SK-N-SH (cell line): ENCODE measurements around the gene ARV1. TPM values are rescaled to one million over a fixed set of nuclear protein-coding genes. Genes with fewer than 3 reads are reported as not detected.

Source experiments
- CTCF ChIA-PET: fragments of 300-600, 350-600 bp; formaldehyde crosslinking; extraction: SDS; loops from one replicate; lab custom pipeline; 2021; lab: Yijun Ruan, JAX
- POLR2A ChIA-PET: fragments of 350-600 bp; sonication (Branson Sonifier 250); formaldehyde crosslinking; extraction: SDS; loops from one replicate; lab custom pipeline; 2020; ENCODE audit warnings: antibody characterized with exemption, inconsistent platforms; lab: Yijun Ruan, JAX
- DNase-seq: peaks from one replicate; pipeline ENCODE4 v3.0.0; 2012
- H2AFZ ChIP-seq: fragments of 200-600 bp; sonication (generic); 2 replicates; pipeline ENCODE4 v1.8.1; 2016; ENCODE audit warnings: antibody characterized with exemption, mild to moderate bottlenecking, low read depth
- H3F3A ChIP-seq: fragments of 200-600 bp; sonication (generic); replicated peaks from 2 replicates; pipeline ENCODE3; 2016; ENCODE audit warnings: antibody characterized with exemption, mild to moderate bottlenecking; ENCODE audit not compliant: insufficient read depth
- H3K27ac ChIP-seq, 2 experiments: fragments of 200-500 bp in 1 of 2; fragments of 200-600 bp in 1 of 2; sonication (Bioruptor generic) in 1 of 2; sonication (generic), shearing (Covaris generic) in 1 of 2; 2 replicates each; pipeline versions ENCODE4 v1.5.1 to v1.6.1; 2014 to 2016; ENCODE audit warnings: low read depth in 2 of 2, inconsistent platforms in 1 of 2, low read length in 1 of 2, mild to moderate bottlenecking in 1 of 2, mixed read lengths in 1 of 2
- H3K27me3 ChIP-seq: fragments of 200-600 bp; sonication (generic), shearing (Covaris generic); 2 replicates; pipeline ENCODE4 v1.6.1; 2016; ENCODE audit warnings: mixed run types; ENCODE audit not compliant: insufficient read depth
- H3K36me3 ChIP-seq, 2 experiments: fragments of 200-500 bp in 1 of 2; fragments of 200-600 bp in 1 of 2; sonication (Bioruptor generic) in 1 of 2; sonication (generic) in 1 of 2; replicated peaks in 1 of 2; 2 replicates each; pipeline versions ENCODE3 to v1.5.1; 2014 to 2016; ENCODE audit warnings: low read length in 1 of 2, mild to moderate bottlenecking in 1 of 2; ENCODE audit not compliant: insufficient read depth in 2 of 2, control insufficient read depth in 1 of 2
- H3K4me1 ChIP-seq, 2 experiments: fragments of 200-500 bp in 1 of 2; fragments of 200-600 bp in 1 of 2; sonication (Bioruptor generic) in 1 of 2; sonication (generic), shearing (Covaris generic) in 1 of 2; 2 replicates each; pipeline versions ENCODE4 v1.5.1 to v1.6.1; 2014 to 2016; ENCODE audit warnings: low read depth in 1 of 2, low read length in 1 of 2, mixed run types in 1 of 2; ENCODE audit not compliant: insufficient read depth in 2 of 2, control insufficient read depth in 1 of 2
- H3K4me2 ChIP-seq: fragments of 200-600 bp; sonication (generic), shearing (Covaris generic); 2 replicates; pipeline ENCODE4 v1.6.1; 2017; ENCODE audit warnings: mixed run types
- H3K4me3 ChIP-seq, 2 experiments: fragments of 200-500 bp in 1 of 2; fragments of 200-600 bp in 1 of 2; sonication (Bioruptor generic) in 1 of 2; sonication (generic), shearing (Covaris generic) in 1 of 2; 2 replicates each; pipeline versions ENCODE4 v1.5.1 to v1.8.1; 2014 to 2016; ENCODE audit warnings: low read depth in 2 of 2, inconsistent platforms in 1 of 2, low read length in 1 of 2, mild to moderate bottlenecking in 1 of 2, mixed read lengths in 1 of 2, moderate library complexity in 1 of 2
- H3K79me2 ChIP-seq: fragments of 200-600 bp; sonication (generic); 2 replicates; pipeline ENCODE4 v1.8.1; 2017; ENCODE audit warnings: mild to moderate bottlenecking; ENCODE audit not compliant: insufficient read depth
- H3K9ac ChIP-seq: fragments of 200-600 bp; sonication (generic); 2 replicates; pipeline ENCODE4 v1.6.1; 2017; ENCODE audit warnings: mixed run types
- H3K9me2 ChIP-seq: fragments of 200-600 bp; sonication (generic); 2 replicates; pipeline ENCODE4 v1.6.1; 2017; ENCODE audit warnings: mixed run types
- H3K9me3 ChIP-seq: fragments of 200-600 bp; sonication (generic); 2 replicates; pipeline ENCODE4 v1.6.1; 2017; ENCODE audit warnings: mixed run types, mild to moderate bottlenecking, moderate library complexity
- H4K20me1 ChIP-seq: fragments of 200-600 bp; sonication (generic); 2 replicates; pipeline ENCODE4 v1.6.1; 2017; ENCODE audit warnings: mild to moderate bottlenecking, mixed run types; ENCODE audit not compliant: insufficient read depth
- CHD2 ChIP-seq: fragments of 150-350 bp; IDR thresholded peaks from 2 replicates; pipeline ENCODE4 v1.6.1; 2018; ENCODE audit warnings: low read length; ENCODE audit not compliant: partially characterized antibody
- CTCF ChIP-seq: fragments of 200-600 bp; sonication (generic); IDR thresholded peaks from 2 replicates; pipeline ENCODE4 v1.6.1; 2017; ENCODE audit warnings: antibody characterized with exemption, mild to moderate bottlenecking, moderate library complexity
- FOXJ3 ChIP-seq: sonication (generic); formaldehyde crosslinking; IDR thresholded peaks from 2 replicates; pipeline ENCODE4 v1.5.1; 2020; ENCODE audit warnings: mild to moderate bottlenecking, missing genetic modification reagents
- IRF3 ChIP-seq: fragments of 150-350 bp; IDR thresholded peaks from 2 replicates; pipeline ENCODE4 v1.6.1; 2016; ENCODE audit warnings: mild to moderate bottlenecking, low read depth, low read length
- JUND ChIP-seq: IDR thresholded peaks from 2 replicates; pipeline ENCODE4 v1.4.0; 2012
- MAX ChIP-seq: IDR thresholded peaks from 2 replicates; pipeline ENCODE4 v1.4.0; 2012; ENCODE audit warnings: low read depth
- MXI1 ChIP-seq: IDR thresholded peaks from 2 replicates; pipeline ENCODE4 v1.6.1; 2012; ENCODE audit warnings: mild to moderate bottlenecking, low read depth, low read length, improper control_type of control experiment
- NFIC ChIP-seq: IDR thresholded peaks from 2 replicates; pipeline ENCODE4 v1.4.0; 2012; ENCODE audit warnings: borderline replicate concordance
- NRF1 ChIP-seq: IDR thresholded peaks from 2 replicates; pipeline ENCODE4 v1.6.1; 2012; ENCODE audit warnings: low read depth, mild to moderate bottlenecking, low read length
- PBX3 ChIP-seq: IDR thresholded peaks from 2 replicates; pipeline ENCODE4; 2012
- RAD21 ChIP-seq: IDR thresholded peaks from 2 replicates; pipeline ENCODE4 v1.6.1; 2012; ENCODE audit warnings: mild to moderate bottlenecking, low read length
- RCOR1 ChIP-seq: fragments of 150-350 bp; IDR thresholded peaks from 2 replicates; pipeline ENCODE4 v1.6.1; 2017; ENCODE audit warnings: antibody characterized with exemption, low read length
- RFX5 ChIP-seq: IDR thresholded peaks from 2 replicates; pipeline ENCODE4 v1.6.1; 2012; ENCODE audit warnings: mild to moderate bottlenecking, improper control_type of control experiment, low read length
- RXRA ChIP-seq: IDR thresholded peaks from 2 replicates; pipeline ENCODE4 v1.4.0; 2012; ENCODE audit warnings: low read depth, mild to moderate bottlenecking, borderline replicate concordance
- SIN3A ChIP-seq: IDR thresholded peaks from 2 replicates; pipeline ENCODE4 v1.6.1; 2012; ENCODE audit warnings: low read depth, mild to moderate bottlenecking, low read length, moderate library complexity, borderline replicate concordance
- TCF12 ChIP-seq: IDR thresholded peaks from 2 replicates; pipeline ENCODE4 v1.4.0; 2012
- TEAD4 ChIP-seq: IDR thresholded peaks from 2 replicates; pipeline ENCODE4 v1.4.0; 2012; ENCODE audit warnings: mild to moderate bottlenecking, borderline replicate concordance; ENCODE audit not compliant: insufficient read depth
- YY1 ChIP-seq: IDR thresholded peaks from 2 replicates; pipeline ENCODE4 v1.4.0; 2012; ENCODE audit warnings: low read depth, mild to moderate bottlenecking
- ZBTB33 ChIP-seq: IDR thresholded peaks from 2 replicates; pipeline ENCODE4 v1.4.0; 2012; ENCODE audit warnings: low read depth, borderline replicate concordance
- WGBS: methylation state at CpG from one replicate; pipeline ENCODE4 v1.1.6; 2017; ENCODE audit warnings: low lambda C conversion rate; 5-methylcytosine and 5-hydroxymethylcytosine counted together
- polyA plus RNA-seq, 3 experiments: library from polyadenylated mRNA; depleted of rRNA; stranded (reverse); fragments of >200 nt; gene quantifications; 2 replicates each; pipeline ENCODE4 v1.2.3, GENCODE V29; 2012

ARV1 gene
- polyA plus RNA-seq, 1 of the 3 experiments (the other 2 are of a cell fraction), result 26.7 TPM

GRCh38 chr1:231000201-231000600, 21.3 kb downstream of the ARV1 start:
- 89% methylated on average over 4 of the region's 4 CpGs for WGBS
- H3K27me3 ChIP-seq, result no peaks in the 10 kb centered on the region
- no peaks in the 10 kb centered on the region for H3K9me3 ChIP-seq
- H3F3A ChIP-seq, result no peaks in the 10 kb centered on the region
- ChIA-PET CTCF (no interaction called here), POLR2A (no interaction called here)
- peaks cover 35 to 61% of the 10 kb centered on the region in 2 experiments for H3K36me3 ChIP-seq
- H3K4me2 ChIP-seq, result no peak overlapping the region
- H3K9me2 ChIP-seq, result no peaks in the 10 kb centered on the region; the same call in 1 of the 2 replicates
- no peaks in the 10 kb centered on the region for H4K20me1 ChIP-seq
- no peak overlapping the region for H2AFZ ChIP-seq
- H3K9ac ChIP-seq, result no peak overlapping the region
- no peaks in the 10 kb centered on the region for H3K4me1 ChIP-seq
- no peak overlapping the region for H3K4me3 ChIP-seq
- TF ChIP-seq NRF1 (no peak), RXRA (no peak), SIN3A (no peak)
- no peaks in the 10 kb centered on the region for H3K79me2 ChIP-seq
- H3K27ac ChIP-seq, result no peak overlapping the region
- no peak for DNase-seq

GRCh38 chr1:231000639-231001038, 21.7 kb downstream of the ARV1 start:
- Histone ChIP-seq H3F3A (no peaks in the 10 kb centered on the region), H3K27me3 (no peaks in the 10 kb centered on the region), H3K4me3 (no peak overlapping the region), H3K79me2 (no peaks in the 10 kb centered on the region), H3K9ac (no peak overlapping the region), H3K4me1 (no peaks in the 10 kb centered on the region), H4K20me1 (no peaks in the 10 kb centered on the region), H3K4me2 (no peak overlapping the region), H3K36me3 (peaks cover 35 to 57% of the 10 kb centered on the region in 2 experiments), H3K27ac (no peak overlapping the region), H3K9me2 (no peaks in the 10 kb centered on the region; the same call in 1 of the 2 replicates), H2AFZ (no peak overlapping the region), H3K9me3 (no peaks in the 10 kb centered on the region)
- CTCF ChIA-PET, result no interaction called here
- DNase-seq, result no peak
- POLR2A ChIA-PET, result no interaction called here
- TF ChIP-seq YY1 (no peak), CTCF (no peak), MAX (no peak), TCF12 (no peak), RAD21 (no peak), RFX5 (no peak), IRF3 (no peak), CHD2 (no peak), NFIC (no peak), FOXJ3 (CRISPR knock-in tag) (no peak), MXI1 (no peak), NRF1 (no peak), JUND (no peak), SIN3A (no peak), RCOR1 (no peak), PBX3 (no peak), TEAD4 (no peak), ZBTB33 (no peak)
- WGBS, result 100% methylated on average over 1 of the region's 1 CpG
